Heart left ventricle (tissue), 16 donors: ENCODE results near the gene LAMA3. TPM values are rescaled to one million over a fixed set of nuclear protein-coding genes. Genes with fewer than 3 reads are reported as not detected.

ENCODE experiments used
- ATAC-seq, 4 donors: fragments of 200-7000 bp; cut with Tn5 transposase; one replicate each; pipeline ENCODE4 v1.9.1; 2020 to 2022; ENCODE audit warnings: moderate library complexity in 4 of 4, mild to moderate bottlenecking in 3 of 4, moderate number of reproducible peaks in 1 of 4
- DNase-seq, 5 donors: peaks; one replicate each; pipeline ENCODE4 v3.0.0-alpha.2; 2020
- H3K27ac ChIP-seq, 12 donors: fragments of 200-600 bp; sonication (generic) in 4 of 12; one replicate each; pipeline versions ENCODE4 v1.5.0 to v1.8.0; 2016 to 2022; ENCODE audit warnings: mild to moderate bottlenecking in 2 of 12
- H3K27me3 ChIP-seq, 9 donors: fragments of 200-600 bp; sonication (generic) in 2 of 9; one replicate each; pipeline versions ENCODE4 v1.5.1 to v1.8.0; 2016 to 2022; ENCODE audit warnings: mild to moderate bottlenecking in 3 of 9
- H3K36me3 ChIP-seq, 9 donors: fragments of 200-600 bp; sonication (generic) in 2 of 9; one replicate each; pipeline versions ENCODE4 v1.5.0 to v1.8.0; 2018 to 2022; ENCODE audit warnings: mild to moderate bottlenecking in 2 of 9
- H3K4me1 ChIP-seq, 12 donors: fragments of 200-600 bp; sonication (generic) in 4 of 12; one replicate each; pipeline versions ENCODE4 v1.5.0 to v1.8.0; 2016 to 2022; ENCODE audit warnings: mild to moderate bottlenecking in 3 of 12
- H3K4me3 ChIP-seq, 12 donors: fragments of 200-600 bp; sonication (generic) in 4 of 12; one replicate each; pipeline versions ENCODE4 v1.5.0 to v1.8.0; 2017 to 2022; ENCODE audit warnings: mild to moderate bottlenecking in 9 of 12, moderate library complexity in 4 of 12
- H3K9me3 ChIP-seq, 12 donors: fragments of 200-600 bp; sonication (generic) in 4 of 12; one replicate each; pipeline versions ENCODE4 v1.5.0 to v1.8.0; 2016 to 2022; ENCODE audit warnings: mild to moderate bottlenecking in 1 of 12
- POLR2A ChIP-seq, 2 donors: fragments of 450-650 bp; IDR thresholded peaks; one replicate each; pipeline ENCODE4 v1.6.1; 2017; ENCODE audit warnings: antibody characterized with exemption in 2 of 2, mild to moderate bottlenecking in 2 of 2, moderate library complexity in 2 of 2
- WGBS, 4 donors: extraction: QIAGEN DNeasy Blood & Tissue Kit in 2 of 4; methylation state at CpG; one replicate each; pipeline versions ENCODE4 v1.1.5 to v1.1.7; 2013 to 2018; 5-methylcytosine and 5-hydroxymethylcytosine counted together
- intact Hi-C, 10 donors: fragments of 100-400 bp; cut with DNase I; formaldehyde crosslinking; loops; one replicate each; pipeline versions ENCODE4 v1.11.1 to v1.14.2; 2022
- polyA plus RNA-seq, 2 donors: library from polyadenylated mRNA; stranded (reverse); fragments of 200-250 nt; gene quantifications; one replicate each; pipeline ENCODE4 v1.2.3, GENCODE V29; 2013
- total RNA-seq, 9 donors: library from RNA; depleted of rRNA in 2 of 9; stranded (reverse); fragments of >200 nt in 2 of 9; fragmentation: NEBNext Ultra II Directional in 3 of 9; extraction: Animal tissue kit (Norgen Biotek cat#: 25700) in 3 of 9; gene quantifications; one replicate each; pipeline versions ENCODE4 v1.1.0 to v1.2.4, GENCODE V29; 2016 to 2023
- TF ChIP-seq, protein P1 (sequence below), 12 donors: fragments of 200-600 bp; sonication (generic) in 4 of 12; IDR thresholded peaks; one replicate each; pipeline versions ENCODE4 v1.5.0 to v1.8.0; 2018 to 2022; ENCODE audit warnings: antibody characterized with exemption in 12 of 12, mild to moderate bottlenecking in 5 of 12
- donor health status: ischemic (EF 13 %, LVEDD 7.1; RV severe dilation, severe dysfunction).
- donor health status: healthy with polysubstance abuse.
- donor health status: DM: no; HTN: yes; CAD: no.
- donor health status: DM: no; HTN: no; CAD: no.
- donor health status: ischemic (EF 25% LVEDD 6.9; RV normal size, moderate dysfunction).
- donor health status: ischemic (EF 25% LVEDD 5.7; RV mildly dilated, moderate dysfunction).
- donor health status: healthy.
- donor health status: DM: yes; HTN: yes; CAD: no.
- donor health status: ischemic (EF 35%, LVEDD 5.7; RV mildly dilated, moderate dysfunction).
- donor health status: nonischemic (EF 11% LVEDD 7.7; RV severe dilation, severe dysfunction).
- donor health status: DM: yes; HTN: yes; CAD: no.
- donor health status: PGD.
- donor health status: ischemic (EF 29% LVEDD 5.4; RV normal size, mild dysfunction).
- donor health status: nonischemic (EF 23%, LVEDD 6.1; RV moderate dilation, normal function).

The LAMA3 gene
- total and polyA plus RNA-seq, 11 donors, result 1.2 to 6.6 (median 3.2) TPM

DNA sequence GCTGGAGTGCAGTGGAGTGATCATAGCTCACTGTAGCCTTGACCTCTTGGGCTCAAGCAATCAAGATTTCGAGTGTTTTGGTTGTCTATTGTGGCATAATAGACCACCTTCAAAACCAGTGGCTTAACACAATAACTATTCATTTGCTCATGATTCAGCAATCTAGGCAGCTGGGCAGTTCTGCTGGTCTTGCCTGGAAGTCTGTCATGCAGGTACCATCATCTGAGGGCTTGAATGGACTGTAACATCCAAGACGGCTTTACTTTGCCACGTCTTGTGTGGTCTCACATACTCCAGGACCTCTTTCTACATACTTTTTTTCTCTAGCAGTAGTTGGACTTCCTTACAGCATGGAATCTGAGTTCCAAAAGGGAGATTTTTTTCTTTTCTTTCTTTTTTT, 13.4 kb upstream of the LAMA3 start:
- ATAC-seq (no peak), DNase-seq (no peak)
- Histone ChIP-seq H3K4me3 (no peak overlapping the region), H3K4me1 (peaks cover 0 to 11% (median 0%) of the 10 kb centered on the region in 12 donors), H3K27ac (peak overlapping the region in 4 of 12 donors; percentile 16 to 75 (median 38)), H3K36me3 (no peaks in the 10 kb centered on the region), H3K27me3 (no peaks in the 10 kb centered on the region), H3K9me3 (peaks cover 0 to 4% (median 0%) of the 10 kb centered on the region in 12 donors)
- WGBS, 4 donors, result 83 to 91% (median 87%) methylated on average over 3 of the region's 3 CpGs
- intact Hi-C loops, result no loop called here
- TF ChIP-seq, protein P1, sequence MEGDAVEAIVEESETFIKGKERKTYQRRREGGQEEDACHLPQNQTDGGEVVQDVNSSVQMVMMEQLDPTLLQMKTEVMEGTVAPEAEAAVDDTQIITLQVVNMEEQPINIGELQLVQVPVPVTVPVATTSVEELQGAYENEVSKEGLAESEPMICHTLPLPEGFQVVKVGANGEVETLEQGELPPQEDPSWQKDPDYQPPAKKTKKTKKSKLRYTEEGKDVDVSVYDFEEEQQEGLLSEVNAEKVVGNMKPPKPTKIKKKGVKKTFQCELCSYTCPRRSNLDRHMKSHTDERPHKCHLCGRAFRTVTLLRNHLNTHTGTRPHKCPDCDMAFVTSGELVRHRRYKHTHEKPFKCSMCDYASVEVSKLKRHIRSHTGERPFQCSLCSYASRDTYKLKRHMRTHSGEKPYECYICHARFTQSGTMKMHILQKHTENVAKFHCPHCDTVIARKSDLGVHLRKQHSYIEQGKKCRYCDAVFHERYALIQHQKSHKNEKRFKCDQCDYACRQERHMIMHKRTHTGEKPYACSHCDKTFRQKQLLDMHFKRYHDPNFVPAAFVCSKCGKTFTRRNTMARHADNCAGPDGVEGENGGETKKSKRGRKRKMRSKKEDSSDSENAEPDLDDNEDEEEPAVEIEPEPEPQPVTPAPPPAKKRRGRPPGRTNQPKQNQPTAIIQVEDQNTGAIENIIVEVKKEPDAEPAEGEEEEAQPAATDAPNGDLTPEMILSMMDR (IDR thresholded peaks at IDR 0.05), result no peak
- no peak for TF ChIP-seq POLR2A (IDR thresholded peaks at IDR 0.05)

DNA sequence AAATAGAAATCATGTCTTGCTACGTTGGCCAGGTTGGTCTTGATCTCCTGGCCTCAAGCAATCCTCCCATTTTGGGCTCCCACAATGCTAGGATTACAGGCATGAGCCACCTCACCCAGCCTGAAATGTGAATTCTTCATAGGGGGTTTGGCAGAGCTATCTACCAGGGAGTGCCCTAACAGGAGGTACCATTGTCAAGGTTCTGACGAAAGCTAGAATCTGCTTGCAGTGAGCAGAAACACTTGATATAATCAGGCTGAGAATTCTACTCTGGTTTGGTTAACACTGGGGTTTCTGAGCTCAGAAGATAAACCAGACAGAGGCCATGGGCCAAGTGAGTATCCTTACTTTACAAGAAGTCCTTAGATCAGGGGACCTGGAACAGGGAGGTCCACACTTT, 7.2 kb upstream of the LAMA3 start:
- intact Hi-C loops, result no loop called here
- 73 to 91% (median 88%) methylated on average over 2 of the region's 2 CpGs for WGBS, 4 donors

DNA sequence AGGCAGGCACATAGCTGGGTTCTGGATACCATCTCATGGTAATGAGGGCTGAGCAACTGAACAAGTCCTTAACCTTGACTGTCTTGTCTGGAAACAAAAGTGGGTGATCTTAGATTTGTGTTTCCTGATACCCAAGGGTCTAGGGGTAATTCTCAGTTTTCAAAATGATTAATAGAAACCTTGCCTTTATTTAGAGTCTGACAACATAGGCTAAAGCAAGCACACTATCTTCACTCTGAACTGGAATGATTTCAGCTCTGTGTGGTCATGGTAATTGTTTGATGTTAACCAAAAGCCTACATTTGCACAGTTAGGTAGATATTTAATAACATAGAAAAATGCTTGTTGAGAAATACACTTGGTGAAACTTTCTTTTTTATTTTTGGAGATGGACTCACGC, 6.8 kb upstream of the LAMA3 start:
- Histone ChIP-seq H3K27me3 (peaks cover 0 to 6% (median 0%) of the 10 kb centered on the region in 9 donors), H3K27ac (no peak overlapping the region), H3K36me3 (no peaks in the 10 kb centered on the region), H3K4me1 (peaks cover 0 to 7% (median 2%) of the 10 kb centered on the region in 12 donors), H3K4me3 (no peak overlapping the region), H3K9me3 (no peaks in the 10 kb centered on the region)
- intact Hi-C loops, result no loop called here
- TF ChIP-seq POLR2A (IDR thresholded peaks at IDR 0.05), result no peak
- TF ChIP-seq, protein P1 (IDR thresholded peaks at IDR 0.05), result no peak
- ATAC-seq (no peak), DNase-seq (no peak)
- WGBS, 4 donors, result 91 to 98% (median 96%) methylated on average over 1 of the region's 1 CpG

More for the DNA sequence above, 7.2 kb upstream of the LAMA3 start:
- no peaks in the 10 kb centered on the region for H3K9me3 ChIP-seq
- H3K36me3 ChIP-seq, result no peaks in the 10 kb centered on the region
- no peak for TF ChIP-seq POLR2A (IDR thresholded peaks at IDR 0.05)
- TF ChIP-seq, protein P1 (IDR thresholded peaks at IDR 0.05), result no peak
- H3K27ac ChIP-seq, result no peak overlapping the region
- DNase-seq, result no peak
- no peak for ATAC-seq
- peaks cover 0 to 3% (median 0%) of the 10 kb centered on the region in 9 donors for H3K27me3 ChIP-seq
- H3K4me3 ChIP-seq, result no peak overlapping the region
- peaks cover 0 to 7% (median 2%) of the 10 kb centered on the region in 12 donors for H3K4me1 ChIP-seq

DNA sequence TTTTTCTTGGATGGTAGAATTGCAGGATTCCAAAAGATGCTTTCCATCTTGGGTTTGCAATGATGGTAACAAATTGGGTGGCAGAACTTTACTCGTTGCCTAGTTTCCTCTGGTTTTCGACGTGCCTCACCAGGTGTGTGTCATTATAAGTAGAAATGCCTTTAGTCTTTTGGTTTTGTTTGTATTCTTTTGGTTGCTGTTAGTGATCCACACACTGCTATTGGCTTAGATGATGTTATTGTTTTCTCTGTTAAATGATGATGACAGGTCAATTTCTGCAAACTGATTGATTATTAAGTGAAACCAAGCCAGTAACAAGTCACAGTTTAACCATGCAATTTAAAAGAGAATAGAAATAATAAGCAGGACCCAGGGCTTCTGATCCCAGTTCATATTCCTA, 6.1 kb upstream of the LAMA3 start:
- no peak for ATAC-seq
- no peak overlapping the region for H3K4me3 ChIP-seq

More for the DNA sequence above, 6.1 kb upstream of the LAMA3 start:
- H3K36me3 ChIP-seq, result no peaks in the 10 kb centered on the region
- 87 to 97% (median 96%) methylated on average over 3 of the region's 3 CpGs for WGBS, 4 donors
- no peak for DNase-seq
- peaks cover 0 to 7% (median 2%) of the 10 kb centered on the region in 12 donors for H3K4me1 ChIP-seq
- intact Hi-C loops, result no loop called here
- peaks cover 0 to 11% (median 0%) of the 10 kb centered on the region in 9 donors for H3K27me3 ChIP-seq
- no peak overlapping the region for H3K27ac ChIP-seq
- no peaks in the 10 kb centered on the region for H3K9me3 ChIP-seq
- no peak for TF ChIP-seq POLR2A (IDR thresholded peaks at IDR 0.05)
- TF ChIP-seq, protein P1 (IDR thresholded peaks at IDR 0.05), result no peak
